ENCODE measurements around the gene GRID1. TPM values are rescaled to one million over a fixed set of nuclear protein-coding genes. Genes with fewer than 3 reads are reported as not detected.

The GRID1 gene
- polyA plus RNA-seq, 1 donor (not counting 4 experiments of a cell fraction or from before 2014, with no cell fraction given) = 0.01 TPM

DNA sequence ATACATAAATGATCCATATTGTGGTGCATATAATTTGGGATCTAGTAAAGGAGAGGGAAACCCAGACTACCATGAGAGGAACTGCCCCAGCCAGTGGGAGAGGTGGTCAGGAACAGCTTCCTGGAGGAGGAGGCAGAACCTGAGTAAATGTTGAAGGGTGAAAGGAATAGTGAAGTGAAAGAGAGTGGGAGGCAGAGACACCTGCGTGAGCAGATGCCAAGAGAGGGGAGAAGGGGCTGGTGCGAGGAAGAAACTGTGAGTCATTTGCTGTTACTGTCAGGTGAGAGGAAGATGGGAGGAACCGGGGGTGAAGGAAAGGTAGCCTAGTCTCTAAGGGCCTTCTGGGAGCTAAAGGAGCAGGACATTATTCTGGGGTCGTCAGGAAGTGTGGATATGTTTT is 294.8 kb downstream of the GRID1 start:
- H3K27ac ChIP-seq (ENCODE audit: control insufficient read depth, insufficient read depth, low read length) = no peak overlapping the region
- no peak overlapping the region for H3K4me3 ChIP-seq (ENCODE audit: control insufficient read depth in 2 of 3, extremely low read depth in 1 of 3, insufficient read depth in 2 of 3, low read depth in 1 of 3, low read length in 3 of 3)
- no peaks in the 10 kb centered on the region for H3K27me3 ChIP-seq (ENCODE audit: control insufficient read depth, extremely low read depth, insufficient read depth, low read length)
- TF ChIP-seq, protein P1, sequence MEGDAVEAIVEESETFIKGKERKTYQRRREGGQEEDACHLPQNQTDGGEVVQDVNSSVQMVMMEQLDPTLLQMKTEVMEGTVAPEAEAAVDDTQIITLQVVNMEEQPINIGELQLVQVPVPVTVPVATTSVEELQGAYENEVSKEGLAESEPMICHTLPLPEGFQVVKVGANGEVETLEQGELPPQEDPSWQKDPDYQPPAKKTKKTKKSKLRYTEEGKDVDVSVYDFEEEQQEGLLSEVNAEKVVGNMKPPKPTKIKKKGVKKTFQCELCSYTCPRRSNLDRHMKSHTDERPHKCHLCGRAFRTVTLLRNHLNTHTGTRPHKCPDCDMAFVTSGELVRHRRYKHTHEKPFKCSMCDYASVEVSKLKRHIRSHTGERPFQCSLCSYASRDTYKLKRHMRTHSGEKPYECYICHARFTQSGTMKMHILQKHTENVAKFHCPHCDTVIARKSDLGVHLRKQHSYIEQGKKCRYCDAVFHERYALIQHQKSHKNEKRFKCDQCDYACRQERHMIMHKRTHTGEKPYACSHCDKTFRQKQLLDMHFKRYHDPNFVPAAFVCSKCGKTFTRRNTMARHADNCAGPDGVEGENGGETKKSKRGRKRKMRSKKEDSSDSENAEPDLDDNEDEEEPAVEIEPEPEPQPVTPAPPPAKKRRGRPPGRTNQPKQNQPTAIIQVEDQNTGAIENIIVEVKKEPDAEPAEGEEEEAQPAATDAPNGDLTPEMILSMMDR (optimal IDR thresholded peaks at IDR 0.05 in 1 of 3, IDR thresholded peaks at IDR 0.05 in 1 of 3, conservative IDR thresholded peaks at IDR 0.05 in 1 of 3; ENCODE audit: extremely low read depth in 1 of 3, insufficient read depth in 2 of 3, low read length in 3 of 3) = no peak
- no peak for TF ChIP-seq EZH2 (IDR thresholded peaks at IDR 0.05; ENCODE audit: low read length)
- no peaks in the 10 kb centered on the region for H3K4me1 ChIP-seq (ENCODE audit: control insufficient read depth, extremely low read depth, insufficient read depth, low read length)
- no peak overlapping the region for H2AFZ ChIP-seq (ENCODE audit: control insufficient read depth, low read length)
- H3K79me2 ChIP-seq (ENCODE audit: control insufficient read depth, insufficient read depth, low read length) = no peaks in the 10 kb centered on the region
- no peaks in the 10 kb centered on the region for H3K36me3 ChIP-seq (ENCODE audit: control insufficient read depth in 2 of 2, extremely low read depth in 1 of 2, insufficient read depth in 2 of 2, low read length in 2 of 2)
- H3K4me2 ChIP-seq (ENCODE audit: control insufficient read depth, extremely low read depth, insufficient read depth, low read depth, low read length) = no peak overlapping the region
- H4K20me1 ChIP-seq (ENCODE audit: control insufficient read depth, extremely low read depth, insufficient read depth, low read length) = no peaks in the 10 kb centered on the region
- dilution Hi-C loops (cut with MboI; ENCODE audit: extremely low pct_ligation_motif_present, low sequenced_read_pairs) = no loop called here
- FAIRE-seq (no peak), DNase-seq (ENCODE audit: low read depth, low spot score) (no peak)
- H3K9me1 ChIP-seq (ENCODE audit: control insufficient read depth, extremely low read depth, insufficient read depth, low read length) = no peaks in the 10 kb centered on the region
- no peaks in the 10 kb centered on the region for H3K9me3 ChIP-seq (ENCODE audit: control insufficient read depth, low read depth, low read length)
- no peak overlapping the region for H3K9ac ChIP-seq (ENCODE audit: control insufficient read depth, extremely low read depth, insufficient read depth, low read length)

DNA sequence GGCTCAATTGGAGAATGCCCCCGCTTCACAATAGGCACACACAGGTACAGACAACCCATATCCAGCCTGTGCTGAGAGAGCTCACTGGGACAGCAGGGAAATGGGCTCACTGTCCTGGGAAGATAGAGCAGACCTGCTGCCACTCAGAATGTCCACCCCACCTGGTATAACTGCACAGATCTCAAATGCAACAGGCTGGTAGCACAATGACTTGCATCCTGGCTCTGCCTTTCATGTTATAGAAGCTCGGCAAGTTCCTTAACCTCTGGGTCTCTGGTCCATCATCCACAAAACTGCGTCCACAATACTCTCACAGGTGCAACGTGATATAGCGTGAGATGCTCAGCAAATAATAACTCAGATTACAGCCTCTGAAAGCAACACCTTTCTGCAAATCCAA is 295.4 kb downstream of the GRID1 start:
- Histone ChIP-seq H3K27me3 (ENCODE audit: control insufficient read depth, extremely low read depth, insufficient read depth, low read length) (no peaks in the 10 kb centered on the region), H3K4me3 (ENCODE audit: control insufficient read depth in 2 of 3, extremely low read depth in 1 of 3, insufficient read depth in 2 of 3, low read depth in 1 of 3, low read length in 3 of 3) (no peak overlapping the region), H3K79me2 (ENCODE audit: control insufficient read depth, insufficient read depth, low read length) (no peaks in the 10 kb centered on the region), H3K4me2 (ENCODE audit: control insufficient read depth, extremely low read depth, insufficient read depth, low read depth, low read length) (no peak overlapping the region), H3K9me1 (ENCODE audit: control insufficient read depth, extremely low read depth, insufficient read depth, low read length) (no peaks in the 10 kb centered on the region), H2AFZ (ENCODE audit: control insufficient read depth, low read length) (no peak overlapping the region), H3K9ac (ENCODE audit: control insufficient read depth, extremely low read depth, insufficient read depth, low read length) (no peak overlapping the region), H3K27ac (ENCODE audit: control insufficient read depth, insufficient read depth, low read length) (no peak overlapping the region), H3K4me1 (ENCODE audit: control insufficient read depth, extremely low read depth, insufficient read depth, low read length) (no peaks in the 10 kb centered on the region), H4K20me1 (ENCODE audit: control insufficient read depth, extremely low read depth, insufficient read depth, low read length) (no peaks in the 10 kb centered on the region), H3K36me3 (ENCODE audit: control insufficient read depth in 2 of 2, extremely low read depth in 1 of 2, insufficient read depth in 2 of 2, low read length in 2 of 2) (no peaks in the 10 kb centered on the region), H3K9me3 (ENCODE audit: control insufficient read depth, low read depth, low read length) (no peaks in the 10 kb centered on the region)
- no peak for FAIRE-seq
- DNase-seq (ENCODE audit: low read depth, low spot score) = no peak
- dilution Hi-C loops (cut with MboI; ENCODE audit: extremely low pct_ligation_motif_present, low sequenced_read_pairs) = no loop called here
- TF ChIP-seq, protein P1 (optimal IDR thresholded peaks at IDR 0.05 in 1 of 3, IDR thresholded peaks at IDR 0.05 in 1 of 3, conservative IDR thresholded peaks at IDR 0.05 in 1 of 3; ENCODE audit: extremely low read depth in 1 of 3, insufficient read depth in 2 of 3, low read length in 3 of 3) = no peak
- no peak for TF ChIP-seq EZH2 (IDR thresholded peaks at IDR 0.05; ENCODE audit: low read length)
